Osteocyte (in vitro differentiated cells): ENCODE data around the gene ARID5B. TPM values are rescaled to one million over a fixed set of nuclear protein-coding genes. Genes with fewer than 3 reads are reported as not detected.

Experiments used
- DNase-seq: peaks from one replicate; pipeline ENCODE4 v3.0.0; 2021; ENCODE audit warnings: mixed read lengths; ENCODE audit not compliant: unreplicated experiment; ENCODE audit errors: extremely low spot score
- H3K27ac Mint-ChIP-seq: one replicate; pipeline ENCODE4 v1.8.0; 2021; ENCODE audit warnings: mild to moderate bottlenecking, mixed read lengths; ENCODE audit not compliant: unreplicated experiment
- H3K27me3 Mint-ChIP-seq: one replicate; pipeline ENCODE4 v1.8.0; 2021; ENCODE audit warnings: mixed read lengths; ENCODE audit not compliant: unreplicated experiment
- H3K36me3 Mint-ChIP-seq: one replicate; pipeline ENCODE4 v1.8.0; 2021; ENCODE audit warnings: mixed read lengths; ENCODE audit not compliant: unreplicated experiment
- H3K4me1 Mint-ChIP-seq: one replicate; pipeline ENCODE4 v1.8.0; 2021; ENCODE audit warnings: mixed read lengths; ENCODE audit not compliant: unreplicated experiment
- H3K4me3 Mint-ChIP-seq: one replicate; pipeline ENCODE4 v1.8.0; 2021; ENCODE audit warnings: mild to moderate bottlenecking, moderate library complexity, mixed read lengths; ENCODE audit not compliant: unreplicated experiment
- H3K9me3 Mint-ChIP-seq: one replicate; pipeline ENCODE4 v1.8.0; 2021; ENCODE audit warnings: mixed read lengths; ENCODE audit not compliant: unreplicated experiment
- CTCF ChIP-seq: fragments of 200-600 bp; sonication (generic); IDR thresholded peaks from 2 replicates; pipeline ENCODE4 v1.5.0; 2021; ENCODE audit warnings: antibody characterized with exemption, mild to moderate bottlenecking, moderate library complexity
- total RNA-seq: library from RNA; stranded (reverse); gene quantifications from 2 replicates; pipeline ENCODE4 v1.2.1, GENCODE V29; 2021

ARID5B gene
- total RNA-seq, 1 donor from 2014 or later = 89.4 TPM

DNA sequence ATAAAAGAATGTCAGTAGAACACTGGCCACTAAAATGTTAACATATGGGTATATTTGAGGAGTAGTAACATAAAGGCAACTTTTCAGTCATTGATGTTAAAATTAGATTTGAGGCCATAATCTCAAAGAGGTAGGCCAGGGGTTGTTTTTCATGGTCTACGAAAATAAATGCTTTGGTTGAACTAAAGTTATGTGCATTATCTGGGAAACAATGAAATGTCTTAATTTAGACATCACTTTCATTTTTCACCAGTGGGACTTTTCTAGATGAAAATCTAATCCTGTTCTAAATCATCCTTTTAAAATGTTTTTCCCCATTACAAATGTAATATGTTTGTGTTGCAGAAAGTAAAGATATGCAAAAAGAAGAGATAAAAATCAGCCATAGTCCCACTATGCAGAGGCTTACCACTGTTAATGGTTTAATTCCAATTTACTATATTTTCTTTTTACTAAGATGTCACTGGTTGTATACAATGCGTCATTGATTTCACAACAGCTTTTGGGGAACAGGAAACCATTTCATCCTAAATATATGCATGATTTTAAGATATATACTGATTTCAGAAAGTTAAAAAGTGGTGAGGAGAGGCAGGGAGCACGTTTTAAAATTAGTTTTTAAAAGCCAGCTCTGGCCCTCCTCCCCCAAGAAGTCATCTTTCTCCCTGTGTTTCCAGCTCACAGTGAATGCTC, 64.3 kb downstream of the ARID5B start:
- Mint-ChIP-seq H3K36me3 (peaks cover 17% of the 10 kb centered on the region), H3K27ac (peak overlapping the region; percentile 97), H3K4me1 (peaks cover 74% of the 10 kb centered on the region), H3K4me3 (no peak overlapping the region), H3K27me3 (no peaks in the 10 kb centered on the region), H3K9me3 (no peaks in the 10 kb centered on the region)
- no peak for DNase-seq
- TF ChIP-seq CTCF = no peak

GRCh38 chr10:61967298-61967697, 65.8 kb downstream of the ARID5B start:
- H3K4me1 Mint-ChIP-seq = peaks cover 85% of the 10 kb centered on the region
- H3K36me3 Mint-ChIP-seq = peaks cover 16% of the 10 kb centered on the region
- H3K27ac Mint-ChIP-seq = peak overlapping the region; percentile 97
- H3K27me3 Mint-ChIP-seq = no peaks in the 10 kb centered on the region
- no peaks in the 10 kb centered on the region for H3K9me3 Mint-ChIP-seq
- H3K4me3 Mint-ChIP-seq = no peak overlapping the region
- no peak for TF ChIP-seq CTCF
- no peak for DNase-seq

DNA sequence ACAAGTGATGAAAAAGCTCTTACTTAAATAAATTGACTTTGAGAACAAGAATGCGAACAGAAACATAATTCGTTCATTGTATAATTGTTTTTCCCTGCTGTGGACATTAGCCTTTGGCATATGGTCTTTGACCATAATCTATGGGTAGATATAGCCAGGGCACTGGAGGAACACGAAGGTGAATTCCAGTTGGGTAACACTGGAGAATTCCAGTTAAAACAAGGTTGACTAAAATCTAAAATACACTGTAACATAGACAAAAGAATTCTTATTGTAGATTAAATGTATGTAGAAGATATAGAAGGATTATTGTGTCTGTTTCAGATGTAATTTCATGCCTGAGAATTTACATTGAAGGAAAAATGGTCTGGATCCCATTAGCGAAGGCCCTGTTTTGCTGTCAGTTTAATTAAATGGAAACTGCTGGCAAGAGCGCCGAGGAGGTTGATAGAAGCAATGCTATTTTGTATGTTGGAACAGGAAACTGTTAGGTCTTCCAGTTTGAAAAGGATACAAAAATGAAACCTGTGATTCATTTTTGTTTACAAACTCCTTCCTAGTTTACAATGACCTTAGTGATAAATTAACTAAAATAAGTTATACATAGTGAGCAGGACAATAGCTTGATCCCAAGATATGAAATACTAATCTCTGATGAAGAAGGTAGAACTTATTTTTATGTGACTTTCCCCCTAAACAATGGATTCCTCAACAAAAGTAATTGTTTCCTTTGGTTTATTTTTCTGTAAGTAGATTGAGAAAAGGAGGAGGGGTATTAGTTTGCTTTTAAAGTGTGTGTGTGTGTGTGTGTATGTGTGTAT, 68.9 kb downstream of the ARID5B start:
- TF ChIP-seq CTCF = no peak
- Mint-ChIP-seq H3K4me1 (peaks cover 83% of the 10 kb centered on the region), H3K27me3 (no peaks in the 10 kb centered on the region), H3K4me3 (peak overlapping the region; percentile 3), H3K27ac (peak overlapping the region; percentile 91), H3K36me3 (peaks cover 12% of the 10 kb centered on the region), H3K9me3 (no peaks in the 10 kb centered on the region)
- DNase-seq = no peak

DNA sequence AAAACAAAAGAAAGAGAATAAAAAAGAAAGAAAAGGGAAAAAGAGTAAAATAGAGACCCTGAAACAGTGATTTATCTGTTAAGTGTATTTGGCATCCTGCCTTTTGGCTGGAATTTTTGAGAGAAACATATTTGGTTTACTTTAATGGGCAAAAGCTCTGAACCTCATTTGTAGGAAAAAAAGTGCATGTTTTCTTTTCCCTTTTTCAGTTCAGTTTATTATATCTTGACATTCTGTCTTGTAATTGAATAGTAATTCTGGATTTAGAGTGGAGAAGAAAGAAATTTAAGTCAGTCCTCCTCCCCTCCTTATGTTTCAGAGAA, 69.5 kb downstream of the ARID5B start:
- peaks cover 83% of the 10 kb centered on the region for H3K4me1 Mint-ChIP-seq
- peak overlapping the region; percentile 91 for H3K27ac Mint-ChIP-seq
- H3K9me3 Mint-ChIP-seq = no peaks in the 10 kb centered on the region
- H3K4me3 Mint-ChIP-seq = peak overlapping the region; percentile 3
- peaks cover 12% of the 10 kb centered on the region for H3K36me3 Mint-ChIP-seq
- no peak for TF ChIP-seq CTCF
- H3K27me3 Mint-ChIP-seq = no peaks in the 10 kb centered on the region
- no peak for DNase-seq

- Mint-ChIP-seq H3K4me1 (peaks cover 76% of the 10 kb centered on the region), H3K4me3 (no peak overlapping the region), H3K27me3 (no peaks in the 10 kb centered on the region), H3K36me3 (peaks cover 3% of the 10 kb centered on the region), H3K27ac (peak overlapping the region; percentile 91), H3K9me3 (no peaks in the 10 kb centered on the region)
- DNase-seq = no peak
- no peak for TF ChIP-seq CTCF
Measured at GRCh38 chr10:61973169-61973568, 71.7 kb downstream of the ARID5B start.
